ENCODE results near the gene PDE9A.

Gene PDE9A

GRCh38 chr21:42735944-42736343 lies 82.5 kb downstream of the PDE9A start:
- Mint-ChIP-seq H3K27ac (no peak overlapping the region), H3K36me3 (peaks cover 0 to 3% of the 10 kb centered on the region in 2 donors), H3K27me3 (peaks cover 0 to 5% of the 10 kb centered on the region in 2 donors), H3K9me3 (no peaks in the 10 kb centered on the region), H3K4me3 (no peak overlapping the region), H3K4me1 (peaks cover 9 to 21% of the 10 kb centered on the region in 2 donors)
- no peak for DNase-seq
- ATAC-seq (replicated peaks) = no peak

GRCh38 chr21:42736646-42737350 lies 83.4 kb downstream of the PDE9A start:
- peaks cover 0 to 3% of the 10 kb centered on the region in 2 donors for H3K36me3 Mint-ChIP-seq
- H3K27ac Mint-ChIP-seq = no peak overlapping the region
- H3K27me3 Mint-ChIP-seq = peaks cover 0 to 5% of the 10 kb centered on the region in 2 donors
- H3K9me3 Mint-ChIP-seq = no peaks in the 10 kb centered on the region
- DNase-seq (no peak), ATAC-seq (replicated peaks) (no peak)
- H3K4me1 Mint-ChIP-seq = peaks cover 9 to 21% of the 10 kb centered on the region in 2 donors
- no peak overlapping the region for H3K4me3 Mint-ChIP-seq

GRCh38 chr21:42737951-42738590 lies 84.7 kb downstream of the PDE9A start:
- ATAC-seq (replicated peaks) (peak; percentile 33 to 67), DNase-seq (no peak)
- Mint-ChIP-seq H3K27me3 (peaks cover under 1 to 6% of the 10 kb centered on the region in 2 donors), H3K36me3 (peaks cover 0 to 3% of the 10 kb centered on the region in 2 donors), H3K4me3 (peak overlapping the region; percentile 8 to 77), H3K27ac (peak overlapping the region; percentile 97), H3K9me3 (no peaks in the 10 kb centered on the region), H3K4me1 (peaks cover 9 to 21% of the 10 kb centered on the region in 2 donors)

- H3K4me3 Mint-ChIP-seq = no peak overlapping the region
- H3K4me1 Mint-ChIP-seq = peaks cover 9 to 14% of the 10 kb centered on the region in 2 donors
- no peak overlapping the region for H3K27ac Mint-ChIP-seq
- peaks cover 0 to 3% of the 10 kb centered on the region in 2 donors for H3K36me3 Mint-ChIP-seq
- H3K9me3 Mint-ChIP-seq = no peaks in the 10 kb centered on the region
- ATAC-seq (replicated peaks) (no peak), DNase-seq (no peak)
- peaks cover 5 to 16% of the 10 kb centered on the region in 2 donors for H3K27me3 Mint-ChIP-seq
Measured at GRCh38 chr21:42739061-42739931, 85.9 kb downstream of the PDE9A start.

DNA sequence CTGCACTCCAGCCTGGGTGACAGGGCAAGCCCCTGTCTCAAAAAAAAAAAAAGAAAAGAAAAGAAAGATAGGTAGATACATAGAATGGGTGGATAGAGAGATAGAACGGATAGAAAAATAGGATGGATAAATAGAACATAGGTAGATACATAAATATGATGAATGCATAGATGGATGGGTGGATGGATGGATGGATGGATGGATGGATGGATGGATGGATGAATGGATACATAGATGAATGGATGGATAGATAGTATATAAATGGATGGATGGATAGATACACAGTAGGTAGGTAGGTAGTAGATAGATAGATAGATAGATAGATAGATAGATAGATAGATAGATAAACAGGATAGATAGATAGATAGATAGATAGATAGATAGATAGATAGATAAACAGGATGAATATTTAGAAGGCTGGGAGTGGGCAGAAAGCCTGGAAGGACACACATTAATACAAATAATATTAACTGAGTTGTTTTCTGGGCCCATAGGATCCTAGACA lies 87.0 kb downstream of the PDE9A start:
- no peaks in the 10 kb centered on the region for H3K9me3 Mint-ChIP-seq
- DNase-seq (no peak), ATAC-seq (replicated peaks) (no peak)
- peaks cover 0 to 3% of the 10 kb centered on the region in 2 donors for H3K36me3 Mint-ChIP-seq
- peaks cover 5 to 14% of the 10 kb centered on the region in 2 donors for H3K27me3 Mint-ChIP-seq
- no peak overlapping the region for H3K4me3 Mint-ChIP-seq
- no peak overlapping the region for H3K27ac Mint-ChIP-seq
- peaks cover 9 to 15% of the 10 kb centered on the region in 2 donors for H3K4me1 Mint-ChIP-seq

GRCh38 chr21:42741066-42741465 lies 87.6 kb downstream of the PDE9A start:
- ATAC-seq (replicated peaks) (no peak), DNase-seq (no peak)
- Mint-ChIP-seq H3K4me3 (no peak overlapping the region), H3K9me3 (no peaks in the 10 kb centered on the region), H3K36me3 (peaks cover 0 to 1% of the 10 kb centered on the region in 2 donors), H3K4me1 (peaks cover 12 to 20% of the 10 kb centered on the region in 2 donors), H3K27ac (no peak overlapping the region), H3K27me3 (peaks cover 5 to 14% of the 10 kb centered on the region in 2 donors)

- DNase-seq (no peak), ATAC-seq (replicated peaks) (no peak)
- H3K27me3 Mint-ChIP-seq = peaks cover 5 to 14% of the 10 kb centered on the region in 2 donors
- no peaks in the 10 kb centered on the region for H3K9me3 Mint-ChIP-seq
- peaks cover 18 to 20% of the 10 kb centered on the region in 2 donors for H3K4me1 Mint-ChIP-seq
- H3K36me3 Mint-ChIP-seq = no peaks in the 10 kb centered on the region
- H3K27ac Mint-ChIP-seq = no peak overlapping the region
- no peak overlapping the region for H3K4me3 Mint-ChIP-seq
Measured at GRCh38 chr21:42744520-42745445, 91.4 kb downstream of the PDE9A start.

DNA sequence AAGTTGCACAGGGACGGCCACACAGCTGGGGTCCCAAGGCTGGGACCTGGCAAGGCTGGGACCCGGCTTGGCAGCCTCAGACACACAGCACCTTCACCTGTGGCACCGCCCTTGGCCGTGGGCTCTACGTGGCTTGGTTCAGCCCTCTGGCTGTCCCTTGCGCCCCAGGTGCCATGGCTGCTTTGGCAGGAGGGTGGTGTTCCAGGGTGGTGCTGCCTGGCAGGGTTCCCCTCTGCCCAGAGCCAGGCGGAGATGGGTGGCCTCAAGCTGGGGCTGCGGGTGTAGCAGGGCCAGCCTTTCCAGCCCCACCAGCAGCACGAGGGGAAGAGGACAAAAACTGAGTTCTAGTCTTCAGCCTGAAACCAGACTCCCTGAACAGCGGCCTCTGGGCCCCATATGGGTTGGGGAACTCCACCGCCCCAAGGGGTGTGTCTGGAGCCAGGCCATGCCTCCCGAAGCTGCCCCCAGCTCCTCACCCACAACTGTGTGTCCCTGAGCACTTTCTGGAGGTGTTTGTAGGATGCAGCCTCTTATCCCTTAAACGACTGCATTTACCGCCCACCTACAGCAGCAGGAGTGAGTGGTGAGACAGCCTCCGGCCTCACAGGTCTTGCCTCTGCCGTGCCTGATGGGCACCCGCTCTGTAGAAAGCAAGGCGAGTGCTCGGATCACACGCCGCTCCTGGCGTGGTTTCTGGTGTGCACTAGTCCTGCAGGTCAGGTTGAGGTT lies 92.3 kb downstream of the PDE9A start:
- ATAC-seq (replicated peaks) (peak; percentile 52 to 62), DNase-seq (no peak)
- peaks cover 18 to 20% of the 10 kb centered on the region in 2 donors for H3K4me1 Mint-ChIP-seq
- H3K36me3 Mint-ChIP-seq = no peaks in the 10 kb centered on the region
- H3K9me3 Mint-ChIP-seq = no peaks in the 10 kb centered on the region
- H3K27ac Mint-ChIP-seq = no peak overlapping the region
- H3K27me3 Mint-ChIP-seq = peaks cover 5 to 14% of the 10 kb centered on the region in 2 donors
- no peak overlapping the region for H3K4me3 Mint-ChIP-seq

GRCh38 chr21:42746240-42746592 lies 92.8 kb downstream of the PDE9A start:
- Mint-ChIP-seq H3K4me1 (peaks cover 18 to 20% of the 10 kb centered on the region in 2 donors), H3K4me3 (peak overlapping the region; percentile 59 to 70), H3K36me3 (no peaks in the 10 kb centered on the region), H3K27me3 (peaks cover 5 to 14% of the 10 kb centered on the region in 2 donors), H3K9me3 (no peaks in the 10 kb centered on the region), H3K27ac (peak overlapping the region; percentile 65)
- ATAC-seq (replicated peaks) (peak; percentile 8 to 26), DNase-seq (no peak)

GRCh38 chr21:42746593-42747275 lies 93.3 kb downstream of the PDE9A start:
- Mint-ChIP-seq H3K27ac (peak overlapping the region; percentile 65), H3K9me3 (no peaks in the 10 kb centered on the region), H3K4me3 (peak overlapping the region; percentile 59 to 70), H3K4me1 (peaks cover 18 to 20% of the 10 kb centered on the region in 2 donors), H3K27me3 (peaks cover 5 to 14% of the 10 kb centered on the region in 2 donors), H3K36me3 (no peaks in the 10 kb centered on the region)
- ATAC-seq (replicated peaks) = peak; percentile 60 to 64
- no peak for DNase-seq

- Mint-ChIP-seq H3K36me3 (no peaks in the 10 kb centered on the region), H3K27me3 (peaks cover 5 to 14% of the 10 kb centered on the region in 2 donors), H3K4me3 (no peak overlapping the region), H3K9me3 (no peaks in the 10 kb centered on the region), H3K4me1 (peaks cover 18 to 20% of the 10 kb centered on the region in 2 donors), H3K27ac (no peak overlapping the region)
- peak in 1 of 2 donors; percentile 14 for ATAC-seq (replicated peaks)
- DNase-seq = no peak
Measured at GRCh38 chr21:42747276-42747701, 93.9 kb downstream of the PDE9A start.

DNA sequence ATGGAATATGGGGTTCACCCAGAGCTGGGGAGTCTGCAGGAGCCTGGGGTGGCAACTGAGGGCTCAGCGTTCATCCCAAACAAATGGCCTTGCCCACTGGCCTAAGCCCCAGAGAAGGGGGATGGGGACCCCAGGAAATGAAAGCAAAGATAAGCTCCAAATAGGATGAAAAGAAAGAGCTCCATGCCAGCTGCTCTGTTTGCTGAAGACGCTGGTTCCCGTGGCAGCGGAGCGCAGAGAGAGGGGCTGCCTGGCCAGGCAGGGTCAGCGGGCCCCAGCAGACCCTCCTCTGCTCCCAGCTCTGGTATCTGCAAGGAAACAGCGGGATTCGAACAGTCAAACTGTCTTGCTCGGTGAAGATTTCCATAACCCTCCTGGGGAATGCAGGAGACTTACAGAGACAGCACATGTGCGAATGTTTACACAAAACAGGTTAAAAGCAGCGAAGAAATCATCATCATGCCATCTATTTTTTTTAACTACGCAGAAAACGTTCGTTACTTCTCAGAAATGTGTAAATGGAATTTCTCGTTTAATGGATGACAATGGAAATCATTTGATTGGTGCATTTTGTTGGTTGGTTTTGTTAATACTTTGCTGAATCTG lies 94.4 kb downstream of the PDE9A start:
- H3K4me1 Mint-ChIP-seq = peaks cover 18 to 20% of the 10 kb centered on the region in 2 donors
- no peak overlapping the region for H3K4me3 Mint-ChIP-seq
- no peaks in the 10 kb centered on the region for H3K9me3 Mint-ChIP-seq
- H3K27ac Mint-ChIP-seq = no peak overlapping the region
- H3K27me3 Mint-ChIP-seq = peaks cover 5 to 14% of the 10 kb centered on the region in 2 donors
- ATAC-seq (replicated peaks) = no peak
- DNase-seq = no peak
- no peaks in the 10 kb centered on the region for H3K36me3 Mint-ChIP-seq

All from stimulated activated naive B cell treated with anti-CD40 and anti-IgM and Interleukin-4, amounts not matched to agents 10 μg/mL and 1 μg/mL and 100 μg/mL, for 72 hours (primary cell).